ENCODE data around the gene MPPED1.

GRCh38 chr22:43442386-43443151 is 30.8 kb downstream of the MPPED1 start:
- TF ChIP-seq EZH2 (IDR thresholded peaks at IDR 0.05) (no peak), POLR2AphosphoS5 (IDR thresholded peaks at IDR 0.05; ENCODE audit: borderline replicate concordance, low read depth, low read length) (no peak)
